Natural killer cell (primary cell): ENCODE results near the gene SMARCC1. TPM values are rescaled to one million over a fixed set of nuclear protein-coding genes. Genes with fewer than 3 reads are reported as not detected.
"Not testable (repeated sequence)": the region's sequence is repeated elsewhere in the genome, so short reads cannot be mapped to it uniquely, and the experiment has no call there.

ENCODE experiments used
- ATAC-seq, 3 donors: fragments of 150-1000 bp in 2 of 3; fragments of 200-7000 bp in 1 of 3; cut with Tn5 transposase; 1 replicate in 1 of 3; 2 replicates in 2 of 3; pipeline ENCODE4 v1.10.0; 2021; ENCODE audit warnings: mild to moderate bottlenecking in 2 of 3, moderate library complexity in 2 of 3
- DNase-seq, 2 donors: peaks; one replicate each; pipeline versions ENCODE4 v3.0.0 to v3.0.0-alpha.2; 2013 to 2021; ENCODE audit warnings: mixed read lengths in 1 of 2
- H3K27ac ChIP-seq: one replicate; pipeline ENCODE4 v1.5.1; 2013; ENCODE audit warnings: mild to moderate bottlenecking, low read length
- H3K27me3 ChIP-seq: one replicate; pipeline ENCODE4 v1.6.1; 2013; ENCODE audit warnings: low read length; ENCODE audit not compliant: control insufficient read depth, insufficient read depth
- H3K36me3 ChIP-seq: one replicate; pipeline ENCODE4 v1.6.1; 2013; ENCODE audit warnings: low read length; ENCODE audit not compliant: control insufficient read depth, insufficient read depth
- H3K4me1 ChIP-seq: one replicate; pipeline ENCODE4 v1.6.1; 2013; ENCODE audit warnings: low read length; ENCODE audit not compliant: control insufficient read depth, insufficient read depth
- H3K4me3 ChIP-seq: one replicate; pipeline ENCODE4 v1.5.1; 2013; ENCODE audit warnings: low read length
- H3K9me3 ChIP-seq: one replicate; pipeline ENCODE4 v1.6.1; 2013; ENCODE audit warnings: low read length; ENCODE audit not compliant: control insufficient read depth, insufficient read depth
- H3K27ac Mint-ChIP-seq, 2 donors: one replicate each; pipeline ENCODE4 v1.8.0; 2022; ENCODE audit warnings: mild to moderate bottlenecking in 2 of 2, mixed read lengths in 2 of 2, moderate library complexity in 1 of 2
- H3K27me3 Mint-ChIP-seq, 2 donors: one replicate each; pipeline ENCODE4 v1.8.0; 2022; ENCODE audit warnings: low read depth in 2 of 2, mixed read lengths in 2 of 2
- H3K36me3 Mint-ChIP-seq: one replicate; pipeline ENCODE4 v1.8.0; 2022; ENCODE audit warnings: mixed read lengths
- H3K4me1 Mint-ChIP-seq, 2 donors: one replicate each; pipeline ENCODE4 v1.8.0; 2022; ENCODE audit warnings: mixed read lengths in 2 of 2
- H3K4me3 Mint-ChIP-seq: one replicate; pipeline ENCODE4 v1.8.0; 2022; ENCODE audit warnings: mild to moderate bottlenecking, moderate library complexity, mixed read lengths
- H3K9me3 Mint-ChIP-seq, 2 donors: one replicate each; pipeline ENCODE4 v1.8.0; 2022; ENCODE audit warnings: mixed read lengths in 2 of 2
- WGBS: methylation state at CpG from one replicate; pipeline ENCODE4 v1.1.7; 2013; ENCODE audit warnings: missing lambda C conversion rate; ENCODE audit not compliant: insufficient coverage; 5-methylcytosine and 5-hydroxymethylcytosine counted together
- intact Hi-C: fragments of 100-400 bp; cut with micrococcal nuclease; formaldehyde crosslinking; loops from one replicate; pipeline ENCODE4 v1.14.2; 2022
- total RNA-seq, 4 donors: library from RNA; stranded (reverse); fragments of 120-200 nt in 1 of 4; gene quantifications; one replicate each; pipeline versions ENCODE4 v1.2.3 to v1.2.4, GENCODE V29; 2013 to 2022
- TF ChIP-seq, protein P1 (sequence below): fragments of 200-600 bp; IDR thresholded peaks from one replicate; pipeline ENCODE4 v1.8.0; 2022; ENCODE audit warnings: antibody characterized with exemption

Gene SMARCC1
- total RNA-seq, 3 donors from 2014 or later (not counting 1 experiment from before 2014, with no cell fraction given), result 96.1 to 108 (median 102) TPM

DNA sequence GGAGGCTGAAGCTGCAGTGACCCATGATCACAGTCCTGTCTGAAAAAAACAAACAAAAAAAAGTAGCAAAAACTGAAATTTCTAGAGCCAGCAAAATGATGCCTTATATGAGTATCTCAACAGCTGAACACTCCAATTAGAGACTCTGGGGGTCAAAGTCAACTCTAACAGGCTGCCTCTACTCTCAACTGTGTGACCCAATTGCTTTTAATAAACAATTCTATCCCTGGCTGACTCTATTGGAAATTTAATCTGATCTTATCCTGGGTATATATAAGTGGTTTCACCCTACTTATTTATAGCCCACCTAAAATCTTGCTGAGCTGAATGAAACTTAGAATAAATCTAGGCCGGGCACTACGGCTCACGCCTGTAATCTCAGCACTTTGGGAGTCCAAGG, 29.0 kb downstream of the SMARCC1 start:
- Histone ChIP-seq H3K4me1 (no peaks in the 10 kb centered on the region), H3K9me3 (no peaks in the 10 kb centered on the region), H3K27ac (no peak overlapping the region), H3K27me3 (no peaks in the 10 kb centered on the region), H3K36me3 (peaks cover 6% of the 10 kb centered on the region), H3K4me3 (no peak overlapping the region)
- ATAC-seq (no peak), DNase-seq (no peak)
- H3K4me1 Mint-ChIP-seq, result peaks cover 4 to 22% of the 10 kb centered on the region in 2 donors
- no peaks in the 10 kb centered on the region for H3K27me3 Mint-ChIP-seq
- TF ChIP-seq, protein P1, sequence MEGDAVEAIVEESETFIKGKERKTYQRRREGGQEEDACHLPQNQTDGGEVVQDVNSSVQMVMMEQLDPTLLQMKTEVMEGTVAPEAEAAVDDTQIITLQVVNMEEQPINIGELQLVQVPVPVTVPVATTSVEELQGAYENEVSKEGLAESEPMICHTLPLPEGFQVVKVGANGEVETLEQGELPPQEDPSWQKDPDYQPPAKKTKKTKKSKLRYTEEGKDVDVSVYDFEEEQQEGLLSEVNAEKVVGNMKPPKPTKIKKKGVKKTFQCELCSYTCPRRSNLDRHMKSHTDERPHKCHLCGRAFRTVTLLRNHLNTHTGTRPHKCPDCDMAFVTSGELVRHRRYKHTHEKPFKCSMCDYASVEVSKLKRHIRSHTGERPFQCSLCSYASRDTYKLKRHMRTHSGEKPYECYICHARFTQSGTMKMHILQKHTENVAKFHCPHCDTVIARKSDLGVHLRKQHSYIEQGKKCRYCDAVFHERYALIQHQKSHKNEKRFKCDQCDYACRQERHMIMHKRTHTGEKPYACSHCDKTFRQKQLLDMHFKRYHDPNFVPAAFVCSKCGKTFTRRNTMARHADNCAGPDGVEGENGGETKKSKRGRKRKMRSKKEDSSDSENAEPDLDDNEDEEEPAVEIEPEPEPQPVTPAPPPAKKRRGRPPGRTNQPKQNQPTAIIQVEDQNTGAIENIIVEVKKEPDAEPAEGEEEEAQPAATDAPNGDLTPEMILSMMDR, result no peak
- intact Hi-C loops, result no loop called here
- no peaks in the 10 kb centered on the region for H3K9me3 Mint-ChIP-seq
- 95% methylated on average over 3 of the region's 3 CpGs for WGBS
- H3K27ac Mint-ChIP-seq, result no peak overlapping the region
- no peaks in the 10 kb centered on the region for H3K36me3 Mint-ChIP-seq
- no peak overlapping the region for H3K4me3 Mint-ChIP-seq

DNA sequence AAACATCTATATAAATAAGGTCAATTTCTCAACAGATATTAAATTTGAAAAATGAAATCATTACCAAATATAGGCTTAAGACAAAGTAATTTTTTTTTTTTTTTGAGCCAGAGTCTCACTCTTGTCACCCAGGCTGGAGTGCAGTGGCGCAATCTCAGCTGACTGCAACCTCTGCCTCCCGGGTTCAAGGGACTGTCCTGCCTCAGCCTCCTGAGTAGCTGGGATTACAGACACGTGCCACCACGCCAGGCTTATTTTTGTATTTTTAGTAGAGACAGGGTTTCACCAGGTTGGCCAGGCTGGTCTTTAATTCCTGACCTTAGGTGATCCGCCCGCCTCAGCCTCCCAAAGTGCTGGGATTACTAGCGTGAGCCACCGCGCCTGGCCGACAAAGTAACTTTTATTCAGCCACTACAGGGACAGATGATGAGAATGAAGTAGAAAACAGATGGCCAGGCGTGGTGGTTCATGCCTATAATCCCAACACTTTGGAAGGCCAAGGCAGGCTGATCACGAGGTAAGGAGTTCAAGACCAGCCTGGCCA, 30.8 kb downstream of the SMARCC1 start:
- intact Hi-C loops, H3K9me3 ChIP-seq, H3K36me3 Mint-ChIP-seq, H3K36me3 ChIP-seq, H3K27ac ChIP-seq, DNase-seq, ATAC-seq, H3K27me3 ChIP-seq, H3K4me3 Mint-ChIP-seq, H3K4me3 ChIP-seq, H3K27ac Mint-ChIP-seq, H3K27me3 Mint-ChIP-seq, H3K4me1 ChIP-seq, H3K9me3 Mint-ChIP-seq: not testable (repeated sequence)
- WGBS, result 97% methylated on average over 12 of the region's 12 CpGs
- peaks cover 4 to 13% of the 10 kb centered on the region in 2 donors for H3K4me1 Mint-ChIP-seq

DNA sequence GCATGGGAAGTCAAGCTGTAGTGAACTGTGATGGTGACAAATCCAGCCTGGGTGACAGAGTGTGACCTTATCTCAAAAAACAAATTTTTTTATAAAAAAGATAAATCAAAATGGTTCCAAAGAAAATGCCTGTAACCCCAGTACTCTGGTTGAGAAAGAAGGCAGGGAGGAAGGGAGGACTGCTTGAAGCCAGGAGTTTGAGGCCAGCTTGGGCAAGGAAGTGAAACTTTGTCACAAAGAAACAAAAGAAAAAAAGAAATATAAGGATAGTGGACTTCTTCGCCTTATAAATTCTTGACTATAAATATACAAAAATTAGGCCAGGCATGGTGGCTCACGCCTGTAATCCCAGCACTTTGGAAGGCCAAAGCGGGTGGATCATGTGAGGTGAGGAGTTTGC, 34.1 kb downstream of the SMARCC1 start:
- no peak overlapping the region for H3K4me3 Mint-ChIP-seq
- Histone ChIP-seq H3K4me1 (peaks cover 2% of the 10 kb centered on the region), H3K9me3 (no peaks in the 10 kb centered on the region), H3K4me3 (no peak overlapping the region), H3K27me3 (no peaks in the 10 kb centered on the region), H3K36me3 (peaks cover 25% of the 10 kb centered on the region), H3K27ac (no peak overlapping the region)
- no peak overlapping the region for H3K27ac Mint-ChIP-seq
- intact Hi-C loops, result no loop called here
- 90% methylated on average over 2 of the region's 3 CpGs for WGBS
- ATAC-seq, result no peak
- TF ChIP-seq, protein P1, result no peak
- H3K27me3 Mint-ChIP-seq, result no peaks in the 10 kb centered on the region
- H3K4me1 Mint-ChIP-seq, result peaks cover 10 to 24% of the 10 kb centered on the region in 2 donors
- H3K36me3 Mint-ChIP-seq, result no peaks in the 10 kb centered on the region
- no peaks in the 10 kb centered on the region for H3K9me3 Mint-ChIP-seq
- DNase-seq, result no peak

DNA sequence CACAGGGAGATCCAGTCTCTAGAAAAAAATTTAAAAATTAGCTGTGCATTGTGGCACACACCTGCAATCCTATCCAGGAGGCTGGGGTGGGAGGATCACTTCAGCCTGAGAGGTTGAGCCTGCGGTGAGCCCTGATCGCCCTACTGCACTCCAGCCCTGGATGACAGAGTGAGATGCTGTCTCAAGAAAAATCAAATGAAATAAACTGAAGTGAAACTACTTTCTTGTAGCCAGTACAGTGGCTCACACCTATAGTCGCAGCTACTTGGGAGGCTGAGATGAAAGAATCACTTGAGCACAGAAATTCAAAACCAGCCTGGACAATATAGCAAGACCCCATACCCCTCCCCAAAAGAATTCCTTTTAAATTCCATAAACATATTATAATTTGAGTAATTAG, 35.4 kb downstream of the SMARCC1 start:
- Histone ChIP-seq H3K4me1 (peaks cover 4% of the 10 kb centered on the region), H3K27me3 (no peaks in the 10 kb centered on the region), H3K27ac (no peak overlapping the region), H3K4me3 (no peak overlapping the region), H3K9me3 (no peaks in the 10 kb centered on the region), H3K36me3 (peaks cover 26% of the 10 kb centered on the region)
- no peak overlapping the region for H3K4me3 Mint-ChIP-seq
- H3K36me3 Mint-ChIP-seq, result no peaks in the 10 kb centered on the region
- intact Hi-C loops, result no loop called here
- TF ChIP-seq, protein P1, result no peak
- H3K27me3 Mint-ChIP-seq, result no peaks in the 10 kb centered on the region
- H3K9me3 Mint-ChIP-seq, result no peaks in the 10 kb centered on the region
- ATAC-seq (no peak), DNase-seq (no peak)
- whole genome bisulfite sequencing, result 84% methylated on average over 3 of the region's 3 CpGs
- peaks cover 18 to 32% of the 10 kb centered on the region in 2 donors for H3K4me1 Mint-ChIP-seq
- no peak overlapping the region for H3K27ac Mint-ChIP-seq
